HG02973 (cell line): ENCODE data around the gene UBAC2.

Source experiments
- ATAC-seq: cut with Tn5 transposase; IDR thresholded peaks from one replicate; pipeline ENCODE4 v1.9.1; 2021; ENCODE audit warnings: moderate library complexity; ENCODE audit not compliant: unreplicated experiment

The UBAC2 gene

DNA sequence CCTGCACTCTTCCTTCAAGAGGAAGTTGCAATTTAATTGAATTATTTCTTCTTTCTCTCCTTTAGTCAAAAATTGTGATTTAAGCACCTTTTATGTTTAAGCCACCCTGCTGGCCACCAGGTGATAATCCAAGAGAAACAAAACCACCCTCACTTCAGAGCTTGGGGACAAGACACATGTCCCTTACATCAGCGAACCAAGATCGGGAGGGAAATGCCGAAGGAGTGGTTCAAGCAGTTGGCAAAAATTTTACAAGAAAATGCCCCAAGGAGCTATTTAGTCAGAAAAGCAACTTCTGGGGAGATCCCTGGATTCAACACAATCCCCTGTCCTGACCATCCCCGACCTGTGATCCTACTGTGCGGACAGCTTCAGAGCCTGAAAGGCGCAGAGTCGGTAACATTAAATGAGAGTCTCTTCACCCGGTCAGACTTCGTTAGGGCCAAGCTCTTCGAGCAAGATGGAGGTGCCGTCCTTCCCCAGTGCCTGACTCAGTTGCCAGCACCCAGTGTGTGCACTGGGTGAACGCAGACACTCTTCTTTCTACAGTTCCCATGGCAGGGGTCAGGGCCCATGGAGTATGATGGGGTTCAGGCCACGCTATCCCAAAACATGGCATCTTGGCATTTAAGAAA lies 222.0 kb downstream of the UBAC2 start:
- no peak for ATAC-seq

DNA sequence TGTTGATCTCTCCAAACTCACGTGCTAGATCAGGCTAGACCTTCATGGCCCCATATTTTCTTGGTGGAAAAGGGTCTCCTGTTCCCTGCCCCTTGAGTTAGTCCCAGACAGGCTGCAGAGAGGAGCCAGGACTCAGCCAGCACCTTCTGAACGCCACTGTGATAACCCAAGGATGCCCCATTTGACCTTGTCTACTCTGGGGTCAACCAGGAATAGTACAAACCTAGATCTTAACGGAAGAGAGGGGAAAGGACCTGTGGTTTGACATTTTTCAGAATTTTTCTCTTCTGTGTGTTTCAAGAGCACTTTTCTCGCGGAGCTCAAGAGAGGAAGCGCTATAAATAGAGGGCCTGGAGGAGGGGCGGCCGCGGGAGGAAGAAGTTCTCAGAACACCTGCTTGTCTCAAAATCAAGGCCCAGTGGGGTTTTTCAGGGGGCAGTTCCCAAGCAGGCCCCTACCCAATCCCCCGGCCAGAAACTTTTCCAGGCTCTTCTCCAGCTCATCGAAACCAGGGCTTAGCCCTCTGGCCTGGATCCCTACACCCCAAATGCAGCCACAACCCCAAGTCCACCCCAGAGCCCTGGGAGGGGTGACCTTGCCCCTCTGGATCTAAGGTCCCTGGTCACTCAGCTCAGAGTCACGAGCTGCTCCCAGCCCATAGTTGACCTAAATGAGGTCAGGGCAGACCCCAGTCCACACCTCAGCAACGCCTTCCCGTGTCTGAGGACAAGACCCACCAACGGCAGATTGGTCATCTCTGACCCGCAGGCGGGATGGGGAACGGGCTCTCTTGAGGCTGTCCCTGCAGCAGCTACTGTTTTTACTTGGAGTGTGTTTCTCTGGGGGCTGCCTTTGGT lies 225.1 kb downstream of the UBAC2 start:
- ATAC-seq, result peak; percentile 39

DNA sequence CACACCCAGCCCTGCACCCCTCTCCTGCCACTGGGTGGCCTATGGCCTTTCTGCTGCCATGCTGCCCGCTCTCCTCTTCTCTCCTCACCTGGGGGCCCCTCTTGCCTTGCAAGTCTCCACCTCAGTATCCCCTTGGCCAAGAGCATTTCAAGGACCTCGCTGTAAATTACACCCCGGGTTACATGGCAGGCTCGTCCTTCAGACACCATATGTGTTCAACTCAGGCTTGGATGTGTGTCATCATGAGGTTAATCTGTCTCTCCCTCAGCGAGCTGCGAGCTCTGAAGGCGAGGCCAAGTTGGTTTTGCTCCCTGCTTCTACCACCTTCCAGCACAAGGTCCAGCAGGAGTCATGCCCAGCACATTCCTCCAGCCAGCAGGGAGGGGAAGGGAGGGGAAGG lies 225.8 kb downstream of the UBAC2 start:
- ATAC-seq, result no peak

- ATAC-seq, result no peak
Observed at GRCh38 chr13:99429670-99430069, 229.0 kb downstream of the UBAC2 start.

DNA sequence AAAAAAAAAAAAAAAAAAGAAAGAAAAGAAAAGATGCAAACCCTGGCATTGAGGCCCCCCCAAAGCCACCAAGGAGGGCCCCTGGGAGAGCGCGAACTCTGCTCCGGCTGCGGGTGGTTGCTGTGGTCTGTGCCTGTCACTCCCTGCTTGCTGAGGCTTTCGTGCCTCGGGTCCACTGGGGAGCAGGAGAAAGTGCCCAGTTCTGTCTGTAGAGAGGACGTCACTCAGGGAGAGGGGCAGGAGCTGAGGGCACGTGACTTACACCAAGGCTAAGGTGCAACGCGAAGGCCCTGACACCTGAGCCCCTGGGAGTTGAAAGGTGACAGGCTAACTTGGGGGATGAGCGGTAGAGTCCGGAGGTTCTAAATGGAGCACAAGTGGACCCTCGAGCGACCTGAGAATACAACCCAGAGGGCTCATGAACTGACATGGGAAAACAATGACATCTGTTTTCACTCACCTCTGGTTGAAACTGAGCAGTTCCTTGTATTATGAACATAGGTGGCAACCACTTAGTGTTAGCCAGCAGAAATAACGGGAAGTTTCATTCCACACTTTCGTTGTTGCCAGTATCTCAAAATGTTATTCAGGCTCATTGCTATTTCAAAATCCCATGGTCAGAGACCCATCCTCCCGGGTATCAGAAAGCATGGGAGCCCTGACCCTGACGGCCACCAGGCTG lies 231.4 kb downstream of the UBAC2 start:
- no peak for ATAC-seq

GRCh38 chr13:99432609-99433542 lies 232.2 kb downstream of the UBAC2 start:
- ATAC-seq, result peak; percentile 49

- ATAC-seq, result no peak
Observed at GRCh38 chr13:99433543-99434075, 233.0 kb downstream of the UBAC2 start.

- ATAC-seq, result no peak
Observed at GRCh38 chr13:99434258-99434788, 233.7 kb downstream of the UBAC2 start.

- ATAC-seq, result no peak
Observed at GRCh38 chr13:99435116-99435515, 234.5 kb downstream of the UBAC2 start.

DNA sequence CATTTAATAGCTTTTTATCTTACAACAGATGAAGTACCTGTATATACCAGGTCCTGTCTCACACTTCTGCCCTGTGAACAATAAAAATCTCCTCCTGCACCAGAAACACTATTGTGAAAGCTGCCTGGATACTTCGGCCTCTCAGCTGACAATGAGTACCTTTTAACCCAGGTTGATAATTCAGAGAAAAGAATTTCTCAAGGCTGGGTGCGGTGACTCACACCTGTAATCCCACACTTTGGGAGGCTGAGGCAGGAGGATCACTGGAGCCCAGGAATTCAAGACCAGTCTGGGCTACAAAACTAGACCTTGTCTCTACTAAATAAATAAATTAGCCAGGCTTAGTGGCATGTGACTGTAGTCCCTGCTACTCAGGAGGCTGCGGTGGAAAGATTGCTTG lies 235.3 kb downstream of the UBAC2 start:
- ATAC-seq, result no peak
